Immature natural killer cell (primary cell): Measurements from ENCODE around the gene STK32B. TPM values are rescaled to one million over a fixed set of nuclear protein-coding genes. Genes with fewer than 3 reads are reported as not detected.
"Not testable (repeated sequence)": the region's sequence is repeated elsewhere in the genome, so short reads cannot be mapped to it uniquely, and the experiment has no call there.

Experiments
- DNase-seq, 3 donors: peaks; one replicate each; pipeline ENCODE4 v3.0.0; 2022; ENCODE audit warnings: mixed read lengths in 1 of 3
- H3K27ac Mint-ChIP-seq, 6 donors: one replicate each; pipeline ENCODE4 v1.8.0; 2020; ENCODE audit warnings: mixed read lengths in 6 of 6, mild to moderate bottlenecking in 5 of 6, inconsistent platforms in 4 of 6, moderate library complexity in 3 of 6
- H3K27me3 Mint-ChIP-seq, 3 donors: one replicate each; pipeline ENCODE4 v1.8.0; 2020 to 2021; ENCODE audit warnings: low read depth in 3 of 3, mild to moderate bottlenecking in 3 of 3, mixed read lengths in 3 of 3, moderate library complexity in 3 of 3, inconsistent platforms in 1 of 3
- H3K36me3 Mint-ChIP-seq, 3 donors: one replicate each; pipeline ENCODE4 v1.8.0; 2020; ENCODE audit warnings: mixed read lengths in 3 of 3, inconsistent platforms in 2 of 3, mild to moderate bottlenecking in 2 of 3
- H3K4me1 Mint-ChIP-seq, 2 donors: one replicate each; pipeline ENCODE4 v1.8.0; 2020; ENCODE audit warnings: inconsistent platforms in 2 of 2, mild to moderate bottlenecking in 2 of 2, mixed read lengths in 2 of 2, moderate library complexity in 1 of 2
- H3K4me3 Mint-ChIP-seq, 5 donors: one replicate each; pipeline ENCODE4 v1.8.0; 2020; ENCODE audit warnings: mild to moderate bottlenecking in 5 of 5, mixed read lengths in 5 of 5, inconsistent platforms in 3 of 5, moderate library complexity in 3 of 5
- H3K9me3 Mint-ChIP-seq, 6 donors: one replicate each; pipeline ENCODE4 v1.8.0; 2020; ENCODE audit warnings: mild to moderate bottlenecking in 6 of 6, mixed read lengths in 6 of 6, inconsistent platforms in 4 of 6, moderate library complexity in 3 of 6
- polyA plus RNA-seq, 3 donors: library from polyadenylated mRNA; unstranded; fragments of 300-500 nt; fragmentation: Illumina TruSeq; gene quantifications; one replicate each; pipeline ENCODE4 v1.2.3, GENCODE V29; 2021

Gene STK32B
- polyA plus RNA-seq, result not detected

GRCh38 chr4:5051278-5052203, at the start of gene STK32B:
STK32B (plus strand) TSS chr4:5051480.
- H3K27ac Mint-ChIP-seq, result no peak within 1 kb of the TSS
- H3K9me3 Mint-ChIP-seq, result no peaks in the 10 kb centered on the region
- H3K4me1 Mint-ChIP-seq, result peaks cover 19 to 22% of the 10 kb centered on the region in 2 donors
- H3K36me3 Mint-ChIP-seq, result no peaks in the 10 kb centered on the region
- DNase-seq, result peak in 2 of 3 donors; percentile 17 to 28
- peaks cover 2 to 26% (median 4%) of the 10 kb centered on the region in 3 donors for H3K27me3 Mint-ChIP-seq
- peak within 1 kb of the TSS; percentile 80 to 92 (median 81) for H3K4me3 Mint-ChIP-seq

GRCh38 chr4:5001641-5002040, 49.6 kb upstream of the STK32B start:
- not testable (repeated sequence) for H3K9me3 Mint-ChIP-seq

GRCh38 chr4:5003372-5003857, 47.9 kb upstream of the STK32B start:
- Mint-ChIP-seq H3K36me3 (no peaks in the 10 kb centered on the region), H3K9me3 (peaks cover 0 to 2% (median 0%) of the 10 kb centered on the region in 6 donors), H3K27me3 (peaks cover 3 to 15% (median 14%) of the 10 kb centered on the region in 3 donors), H3K27ac (no peak overlapping the region), H3K4me1 (no peaks in the 10 kb centered on the region), H3K4me3 (no peak overlapping the region)
- DNase-seq, result no peak

More at GRCh38 chr4:5001641-5002040, 49.6 kb upstream of the STK32B start:
- DNase-seq, H3K36me3 Mint-ChIP-seq, H3K27ac Mint-ChIP-seq, H3K4me3 Mint-ChIP-seq, H3K4me1 Mint-ChIP-seq: not testable (repeated sequence)
- H3K27me3 Mint-ChIP-seq, result peaks cover 3 to 16% (median 13%) of the 10 kb centered on the region in 3 donors

GRCh38 chr4:5003918-5004317, 47.4 kb upstream of the STK32B start:
- Mint-ChIP-seq H3K9me3 (peaks cover 0 to 2% (median 0%) of the 10 kb centered on the region in 6 donors), H3K4me1 (no peaks in the 10 kb centered on the region), H3K27me3 (peaks cover 3 to 15% (median 14%) of the 10 kb centered on the region in 3 donors), H3K36me3 (no peaks in the 10 kb centered on the region), H3K4me3 (no peak overlapping the region), H3K27ac (no peak overlapping the region)
- no peak for DNase-seq

- peaks cover 0 to 2% (median 0%) of the 10 kb centered on the region in 6 donors for H3K9me3 Mint-ChIP-seq
- no peak overlapping the region for H3K4me3 Mint-ChIP-seq
- H3K27me3 Mint-ChIP-seq, result peaks cover 3 to 21% (median 14%) of the 10 kb centered on the region in 3 donors
- H3K27ac Mint-ChIP-seq, result no peak overlapping the region
- no peak for DNase-seq
- H3K4me1 Mint-ChIP-seq, result no peaks in the 10 kb centered on the region
- H3K36me3 Mint-ChIP-seq, result no peaks in the 10 kb centered on the region
These were observed 46.8 kb upstream of the STK32B start for GRCh38 chr4:5004496-5004895.

GRCh38 chr4:5006932-5007331, 44.3 kb upstream of the STK32B start:
- not testable (repeated sequence) for H3K9me3 Mint-ChIP-seq, H3K4me1 Mint-ChIP-seq, H3K36me3 Mint-ChIP-seq, H3K4me3 Mint-ChIP-seq, H3K27ac Mint-ChIP-seq, DNase-seq
- H3K27me3 Mint-ChIP-seq, result peaks cover 6 to 21% (median 17%) of the 10 kb centered on the region in 3 donors

- DNase-seq, result no peak
- H3K4me1 Mint-ChIP-seq, result peaks cover 0 to 5% of the 10 kb centered on the region in 2 donors
- H3K27ac Mint-ChIP-seq, result no peak overlapping the region
- H3K9me3 Mint-ChIP-seq, result peaks cover 0 to 2% (median 0%) of the 10 kb centered on the region in 6 donors
- H3K36me3 Mint-ChIP-seq, result no peaks in the 10 kb centered on the region
- H3K4me3 Mint-ChIP-seq, result no peak overlapping the region
- H3K27me3 Mint-ChIP-seq, result peaks cover 6 to 23% (median 14%) of the 10 kb centered on the region in 3 donors
These were observed 41.5 kb upstream of the STK32B start for GRCh38 chr4:5009796-5010195.

- no peak overlapping the region for H3K4me3 Mint-ChIP-seq
- H3K27me3 Mint-ChIP-seq, result peaks cover 3 to 18% (median 9%) of the 10 kb centered on the region in 3 donors
- no peak for DNase-seq
- H3K9me3 Mint-ChIP-seq, result no peaks in the 10 kb centered on the region
- H3K36me3 Mint-ChIP-seq, result no peaks in the 10 kb centered on the region
- H3K27ac Mint-ChIP-seq, result no peak overlapping the region
- peaks cover 0 to 5% of the 10 kb centered on the region in 2 donors for H3K4me1 Mint-ChIP-seq
These were observed 40.3 kb upstream of the STK32B start for GRCh38 chr4:5010984-5011383.

GRCh38 chr4:5012244-5012898, 38.9 kb upstream of the STK32B start:
- H3K9me3 Mint-ChIP-seq, result no peaks in the 10 kb centered on the region
- no peak overlapping the region for H3K27ac Mint-ChIP-seq
- DNase-seq, result no peak
- peaks cover 0 to 5% of the 10 kb centered on the region in 2 donors for H3K4me1 Mint-ChIP-seq
- no peaks in the 10 kb centered on the region for H3K36me3 Mint-ChIP-seq
- no peak overlapping the region for H3K4me3 Mint-ChIP-seq
- H3K27me3 Mint-ChIP-seq, result peaks cover 5 to 23% (median 9%) of the 10 kb centered on the region in 3 donors

GRCh38 chr4:5012958-5013357, 38.3 kb upstream of the STK32B start:
- Mint-ChIP-seq H3K27ac (no peak overlapping the region), H3K4me3 (no peak overlapping the region), H3K27me3 (peaks cover 5 to 23% (median 9%) of the 10 kb centered on the region in 3 donors), H3K9me3 (no peaks in the 10 kb centered on the region), H3K4me1 (peaks cover under 1 to 7% of the 10 kb centered on the region in 2 donors), H3K36me3 (no peaks in the 10 kb centered on the region)
- DNase-seq, result no peak

GRCh38 chr4:5014007-5014682, 37.1 kb upstream of the STK32B start:
- H3K4me3 Mint-ChIP-seq, result no peak overlapping the region
- peaks cover 10 to 19% of the 10 kb centered on the region in 2 donors for H3K4me1 Mint-ChIP-seq
- H3K27me3 Mint-ChIP-seq, result peaks cover 5 to 20% (median 7%) of the 10 kb centered on the region in 3 donors
- no peaks in the 10 kb centered on the region for H3K9me3 Mint-ChIP-seq
- no peaks in the 10 kb centered on the region for H3K36me3 Mint-ChIP-seq
- DNase-seq, result no peak
- H3K27ac Mint-ChIP-seq, result no peak overlapping the region

GRCh38 chr4:5018096-5018495, 33.2 kb upstream of the STK32B start:
- Mint-ChIP-seq H3K36me3 (no peaks in the 10 kb centered on the region), H3K4me1 (peaks cover 12 to 22% of the 10 kb centered on the region in 2 donors), H3K27me3 (peaks cover 2 to 12% (median 3%) of the 10 kb centered on the region in 3 donors), H3K27ac (peak overlapping the region in 1 of 6 donors; percentile 47), H3K4me3 (peak overlapping the region in 1 of 5 donors; percentile 71), H3K9me3 (no peaks in the 10 kb centered on the region)
- no peak for DNase-seq

- H3K4me3 Mint-ChIP-seq, result peak overlapping the region in 2 of 5 donors; percentile 17 to 71
- peaks cover 2 to 10% (median 3%) of the 10 kb centered on the region in 3 donors for H3K27me3 Mint-ChIP-seq
- peak overlapping the region in 1 of 6 donors; percentile 47 for H3K27ac Mint-ChIP-seq
- H3K9me3 Mint-ChIP-seq, result no peaks in the 10 kb centered on the region
- H3K4me1 Mint-ChIP-seq, result peaks cover 12 to 18% of the 10 kb centered on the region in 2 donors
- peak in 1 of 3 donors; percentile 8 for DNase-seq
- H3K36me3 Mint-ChIP-seq, result no peaks in the 10 kb centered on the region
These were observed 32.7 kb upstream of the STK32B start for GRCh38 chr4:5018603-5019002.
